ENCODE measurements around the gene LAMC2. TPM values are rescaled to one million over a fixed set of nuclear protein-coding genes. Genes with fewer than 3 reads are reported as not detected.
"Not testable (repeated sequence)": the region's sequence is repeated elsewhere in the genome, so short reads cannot be mapped to it uniquely, and the experiment has no call there.

The LAMC2 gene
- total and polyA plus RNA-seq, 7 experiments from 2014 or later, result 0.51 TPM; not detected in 6

- Mint-ChIP-seq H3K27ac (no peak overlapping the region), H3K27me3 (peaks cover 0 to 11% (median 3%) of the 10 kb centered on the region in 5 donors), H3K36me3 (no peaks in the 10 kb centered on the region), H3K4me1 (no peaks in the 10 kb centered on the region), H3K9me3 (no peaks in the 10 kb centered on the region), H3K4me3 (no peak overlapping the region)
- ChIA-PET CTCF (interaction anchor here (0.7 kb wide), 1 partner anchor 1812 kb away, joined by 4 read pairs; no protein-coding TSS in a partner anchor), POLR2A (no interaction called here)
- intact Hi-C loops (cut with micrococcal nuclease), result no loop called here
- Histone ChIP-seq H3K27ac (ENCODE audit: low read depth, low read length) (no peak overlapping the region), H3K9me3 (ENCODE audit: control insufficient read depth in 2 of 3, low read length in 3 of 3) (no peaks in the 10 kb centered on the region), H3K36me3 (ENCODE audit: control insufficient read depth in 2 of 3, insufficient read depth in 3 of 3, low read length in 3 of 3) (no peaks in the 10 kb centered on the region), H3K4me3 (ENCODE audit: low read length) (no peak overlapping the region), H3K27me3 (ENCODE audit: control insufficient read depth in 2 of 2, insufficient read depth in 2 of 2, low read length in 2 of 2) (no peaks in the 10 kb centered on the region), H3K4me1 (ENCODE audit: control insufficient read depth in 2 of 2, insufficient read depth in 2 of 2, low read length in 2 of 2) (no peaks in the 10 kb centered on the region)
- ATAC-seq, result no peak
- DNase-seq, result no peak
Measured at GRCh38 chr1:183236158-183236725, 50.2 kb downstream of the LAMC2 start.

GRCh38 chr1:183237046-183237445 is 51.0 kb downstream of the LAMC2 start:
- Mint-ChIP-seq H3K4me1 (no peaks in the 10 kb centered on the region), H3K4me3 (no peak overlapping the region), H3K27ac (no peak overlapping the region), H3K9me3 (no peaks in the 10 kb centered on the region), H3K36me3 (no peaks in the 10 kb centered on the region), H3K27me3 (peaks cover 0 to 11% (median 3%) of the 10 kb centered on the region in 5 donors)
- no peak for DNase-seq
- H3K4me1 ChIP-seq (ENCODE audit: control insufficient read depth in 2 of 2, insufficient read depth in 2 of 2, low read length in 2 of 2), result no peaks in the 10 kb centered on the region
- intact Hi-C loops (cut with micrococcal nuclease), result no loop called here
- H3K27me3 ChIP-seq (ENCODE audit: control insufficient read depth in 2 of 2, insufficient read depth in 2 of 2, low read length in 2 of 2), result no peaks in the 10 kb centered on the region
- no peak overlapping the region for H3K27ac ChIP-seq (ENCODE audit: low read depth, low read length)
- H3K9me3 ChIP-seq (ENCODE audit: control insufficient read depth in 2 of 3, low read length in 3 of 3), result no peaks in the 10 kb centered on the region
- no peak for ATAC-seq
- no peaks in the 10 kb centered on the region for H3K36me3 ChIP-seq (ENCODE audit: control insufficient read depth in 2 of 3, insufficient read depth in 3 of 3, low read length in 3 of 3)
- ChIA-PET CTCF (no interaction called here), POLR2A (no interaction called here)
- no peak overlapping the region for H3K4me3 ChIP-seq (ENCODE audit: low read length)

- H3K4me1 Mint-ChIP-seq, result no peaks in the 10 kb centered on the region
- CTCF ChIA-PET, result no interaction called here
- H3K9me3 Mint-ChIP-seq, result no peaks in the 10 kb centered on the region
- no peak overlapping the region for H3K27ac Mint-ChIP-seq
- H3K27ac ChIP-seq (ENCODE audit: low read depth, low read length), result no peak overlapping the region
- no peaks in the 10 kb centered on the region for H3K4me1 ChIP-seq (ENCODE audit: control insufficient read depth in 2 of 2, insufficient read depth in 2 of 2, low read length in 2 of 2)
- H3K4me3 ChIP-seq (ENCODE audit: low read length), result no peak overlapping the region
- intact Hi-C loops (cut with micrococcal nuclease), result no loop called here
- POLR2A ChIA-PET, result no interaction called here
- peaks cover 0 to 11% (median 4%) of the 10 kb centered on the region in 5 donors for H3K27me3 Mint-ChIP-seq
- no peak for DNase-seq
- no peak overlapping the region for H3K4me3 Mint-ChIP-seq
- H3K36me3 ChIP-seq (ENCODE audit: control insufficient read depth in 2 of 3, insufficient read depth in 3 of 3, low read length in 3 of 3), result no peaks in the 10 kb centered on the region
- no peaks in the 10 kb centered on the region for H3K27me3 ChIP-seq (ENCODE audit: control insufficient read depth in 2 of 2, insufficient read depth in 2 of 2, low read length in 2 of 2)
- H3K36me3 Mint-ChIP-seq, result no peaks in the 10 kb centered on the region
- H3K9me3 ChIP-seq (ENCODE audit: control insufficient read depth in 2 of 3, low read length in 3 of 3), result no peaks in the 10 kb centered on the region
- no peak for ATAC-seq
Measured at GRCh38 chr1:183238071-183238470, 52.0 kb downstream of the LAMC2 start.

DNA sequence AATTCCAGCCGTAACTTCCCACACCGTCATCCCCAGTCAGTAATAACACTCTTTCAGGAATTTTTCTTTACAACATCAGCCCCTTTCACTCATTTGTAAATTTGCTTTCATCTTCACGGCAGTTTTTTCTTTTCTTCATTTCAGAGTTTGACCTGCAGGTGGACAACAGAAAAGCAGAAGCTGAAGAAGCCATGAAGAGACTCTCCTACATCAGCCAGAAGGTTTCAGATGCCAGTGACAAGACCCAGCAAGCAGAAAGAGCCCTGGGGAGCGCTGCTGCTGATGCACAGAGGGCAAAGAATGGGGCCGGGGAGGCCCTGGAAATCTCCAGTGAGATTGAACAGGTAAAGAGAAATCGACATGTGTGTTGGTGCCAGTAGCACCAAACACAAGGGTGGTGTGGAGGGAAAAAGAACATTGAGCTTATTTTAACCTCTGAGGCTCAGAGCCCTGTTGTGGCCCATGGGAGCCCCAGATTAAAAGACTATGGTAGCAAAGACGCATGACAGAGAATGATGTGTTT is 53.2 kb downstream of the LAMC2 start:
- Mint-ChIP-seq H3K27me3 (peaks cover 0 to 14% (median 4%) of the 10 kb centered on the region in 5 donors), H3K9me3 (no peaks in the 10 kb centered on the region), H3K36me3 (no peaks in the 10 kb centered on the region), H3K27ac (no peak overlapping the region), H3K4me1 (no peaks in the 10 kb centered on the region), H3K4me3 (no peak overlapping the region)
- ChIA-PET POLR2A (no interaction called here), CTCF (no interaction called here)
- Histone ChIP-seq H3K36me3 (ENCODE audit: control insufficient read depth in 2 of 3, insufficient read depth in 3 of 3, low read length in 3 of 3) (no peaks in the 10 kb centered on the region), H3K9me3 (ENCODE audit: control insufficient read depth in 2 of 3, low read length in 3 of 3) (no peaks in the 10 kb centered on the region), H3K4me1 (ENCODE audit: control insufficient read depth in 2 of 2, insufficient read depth in 2 of 2, low read length in 2 of 2) (no peaks in the 10 kb centered on the region), H3K27me3 (ENCODE audit: control insufficient read depth in 2 of 2, insufficient read depth in 2 of 2, low read length in 2 of 2) (no peaks in the 10 kb centered on the region), H3K4me3 (ENCODE audit: low read length) (no peak overlapping the region), H3K27ac (ENCODE audit: low read depth, low read length) (no peak overlapping the region)
- intact Hi-C loops (cut with micrococcal nuclease), result no loop called here
- DNase-seq (no peak), ATAC-seq (no peak)

- POLR2A ChIA-PET, result no interaction called here
- intact Hi-C loops (cut with micrococcal nuclease), result no loop called here
- H3K4me1 ChIP-seq (ENCODE audit: control insufficient read depth in 2 of 2, insufficient read depth in 2 of 2, low read length in 2 of 2), result no peaks in the 10 kb centered on the region
- no peaks in the 10 kb centered on the region for H3K27me3 ChIP-seq (ENCODE audit: control insufficient read depth in 2 of 2, insufficient read depth in 2 of 2, low read length in 2 of 2)
- Mint-ChIP-seq H3K4me3 (no peak overlapping the region), H3K4me1 (no peaks in the 10 kb centered on the region), H3K36me3 (no peaks in the 10 kb centered on the region), H3K27me3 (peaks cover 0 to 15% (median 4%) of the 10 kb centered on the region in 5 donors), H3K27ac (no peak overlapping the region), H3K9me3 (no peaks in the 10 kb centered on the region)
- CTCF ChIA-PET, result no interaction called here
- no peaks in the 10 kb centered on the region for H3K9me3 ChIP-seq (ENCODE audit: control insufficient read depth in 2 of 3, low read length in 3 of 3)
- no peak overlapping the region for H3K4me3 ChIP-seq (ENCODE audit: low read length)
- no peaks in the 10 kb centered on the region for H3K36me3 ChIP-seq (ENCODE audit: control insufficient read depth in 2 of 3, insufficient read depth in 3 of 3, low read length in 3 of 3)
- no peak for DNase-seq
- H3K27ac ChIP-seq (ENCODE audit: low read depth, low read length), result no peak overlapping the region
- no peak for ATAC-seq
Measured at GRCh38 chr1:183239793-183240525, 53.9 kb downstream of the LAMC2 start.

DNA sequence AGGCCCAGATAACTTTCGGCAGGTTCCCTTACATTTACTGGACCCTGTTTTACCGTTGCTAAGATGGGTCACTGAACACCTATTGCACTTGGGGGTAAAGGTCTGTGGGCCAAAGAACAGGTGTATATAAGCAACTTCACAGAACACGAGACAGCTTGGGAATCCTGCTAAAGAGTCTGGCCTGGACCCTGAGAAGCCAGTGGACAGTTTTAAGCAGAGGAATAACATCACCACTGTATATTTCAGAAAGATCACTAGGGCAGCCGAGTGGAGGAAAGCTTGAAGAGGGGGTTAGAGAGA is 54.4 kb downstream of the LAMC2 start:
- no peaks in the 10 kb centered on the region for H3K9me3 Mint-ChIP-seq
- H3K4me3 Mint-ChIP-seq, result no peak overlapping the region
- ChIA-PET CTCF (no interaction called here), POLR2A (no interaction called here)
- H3K27ac Mint-ChIP-seq, result no peak overlapping the region
- H3K27me3 Mint-ChIP-seq, result peaks cover under 1 to 12% (median 6%) of the 10 kb centered on the region in 5 donors
- Histone ChIP-seq H3K9me3 (ENCODE audit: control insufficient read depth in 2 of 3, low read length in 3 of 3) (no peaks in the 10 kb centered on the region), H3K36me3 (ENCODE audit: control insufficient read depth in 2 of 3, insufficient read depth in 3 of 3, low read length in 3 of 3) (no peaks in the 10 kb centered on the region), H3K4me3 (ENCODE audit: low read length) (no peak overlapping the region), H3K4me1 (ENCODE audit: control insufficient read depth in 2 of 2, insufficient read depth in 2 of 2, low read length in 2 of 2) (no peaks in the 10 kb centered on the region), H3K27ac (ENCODE audit: low read depth, low read length) (no peak overlapping the region), H3K27me3 (ENCODE audit: control insufficient read depth in 2 of 2, insufficient read depth in 2 of 2, low read length in 2 of 2) (no peaks in the 10 kb centered on the region)
- intact Hi-C loops (cut with micrococcal nuclease), result no loop called here
- no peaks in the 10 kb centered on the region for H3K4me1 Mint-ChIP-seq
- ATAC-seq, result no peak
- no peaks in the 10 kb centered on the region for H3K36me3 Mint-ChIP-seq
- DNase-seq, result no peak

GRCh38 chr1:183240853-183241252 is 54.8 kb downstream of the LAMC2 start:
- H3K9me3 Mint-ChIP-seq; POLR2A ChIA-PET; H3K4me1 ChIP-seq (ENCODE audit: control insufficient read depth in 2 of 2, insufficient read depth in 2 of 2, low read length in 2 of 2); ATAC-seq; H3K27ac Mint-ChIP-seq; H3K4me1 Mint-ChIP-seq; CTCF ChIA-PET; H3K4me3 ChIP-seq (ENCODE audit: low read length); H3K27ac ChIP-seq (ENCODE audit: low read depth, low read length); H3K36me3 ChIP-seq (ENCODE audit: control insufficient read depth in 2 of 3, insufficient read depth in 3 of 3, low read length in 3 of 3); H3K9me3 ChIP-seq (ENCODE audit: control insufficient read depth in 2 of 3, low read length in 3 of 3); intact Hi-C loops (cut with micrococcal nuclease); H3K27me3 ChIP-seq (ENCODE audit: control insufficient read depth in 2 of 2, insufficient read depth in 2 of 2, low read length in 2 of 2); H3K36me3 Mint-ChIP-seq; DNase-seq; H3K4me3 Mint-ChIP-seq: not testable (repeated sequence)
- peaks cover 4 to 12% (median 6%) of the 10 kb centered on the region in 5 donors for H3K27me3 Mint-ChIP-seq

Measured in naive thymus-derived CD4-positive, alpha-beta T cell (primary cell).